Muscle layer of colon (tissue), 2 donors: ENCODE results near the gene BBX.

ENCODE experiments used
- H3K27ac ChIP-seq: one replicate; pipeline ENCODE4 v1.7.0; 2013; ENCODE audit warnings: low read depth, mild to moderate bottlenecking, low read length, moderate library complexity
- H3K27me3 ChIP-seq, 2 donors: one replicate each; pipeline ENCODE4 v1.7.0; 2013; ENCODE audit warnings: low read length in 2 of 2, mild to moderate bottlenecking in 2 of 2; ENCODE audit not compliant: insufficient read depth in 2 of 2, control insufficient read depth in 1 of 2
- H3K36me3 ChIP-seq: one replicate; pipeline ENCODE4 v1.7.0; 2013; ENCODE audit warnings: mild to moderate bottlenecking, low read length; ENCODE audit not compliant: insufficient read depth
- H3K4me1 ChIP-seq: one replicate; pipeline ENCODE4 v1.7.0; 2013; ENCODE audit warnings: mild to moderate bottlenecking, low read length; ENCODE audit not compliant: insufficient read depth
- H3K4me3 ChIP-seq, 2 donors: one replicate each; pipeline ENCODE4 v1.7.0; 2013; ENCODE audit warnings: low read length in 2 of 2, low read depth in 1 of 2, mild to moderate bottlenecking in 1 of 2, moderate library complexity in 1 of 2
- H3K9ac ChIP-seq: one replicate; pipeline ENCODE4 v1.7.0; 2013; ENCODE audit warnings: low read length
- H3K9me3 ChIP-seq: one replicate; pipeline ENCODE4 v1.7.0; 2013; ENCODE audit warnings: mild to moderate bottlenecking, low read length
- donor health status: abdominal sarcoma.
- donor health status: Adenocarcinoma of cecum.

BBX gene

DNA sequence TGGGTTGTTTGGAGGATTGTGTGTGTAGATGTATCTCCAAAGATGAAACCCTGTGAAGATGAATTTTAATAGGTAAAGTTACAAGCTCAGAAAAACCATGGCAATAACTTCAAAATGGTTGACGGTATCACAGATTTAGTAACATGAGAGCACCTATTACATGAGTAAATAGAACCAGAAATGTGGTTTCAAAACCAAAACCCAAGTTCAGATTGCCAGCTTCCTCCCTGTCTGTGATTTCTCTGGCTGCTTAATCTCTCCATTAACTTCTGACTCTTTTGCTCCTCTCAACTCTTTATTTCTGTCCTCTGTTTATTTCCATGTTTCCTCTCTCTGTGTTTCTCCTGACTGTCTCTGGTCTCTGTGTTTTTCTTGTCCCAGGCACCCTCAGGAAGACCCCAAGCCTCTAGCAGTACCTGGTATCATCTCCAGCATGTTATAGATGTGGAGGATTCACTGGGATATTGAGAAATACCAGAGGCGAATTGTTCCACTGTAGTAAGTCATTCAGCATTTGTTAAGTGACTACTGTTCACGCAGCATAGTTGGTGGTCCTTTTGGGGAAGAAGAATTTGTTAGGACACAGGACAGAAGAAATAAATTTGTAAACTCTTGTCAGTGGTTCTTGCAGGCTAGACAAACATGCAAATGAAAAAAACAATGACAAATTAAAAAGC is 138.8 kb downstream of the BBX start:
- Histone ChIP-seq H3K27ac (peak overlapping the region; percentile 16), H3K9me3 (no peaks in the 10 kb centered on the region), H3K4me1 (peaks cover 21% of the 10 kb centered on the region), H3K27me3 (no peaks in the 10 kb centered on the region), H3K9ac (peak overlapping the region; percentile 6), H3K36me3 (no peaks in the 10 kb centered on the region), H3K4me3 (peak overlapping the region in 1 of 2 donors; percentile 35)

DNA sequence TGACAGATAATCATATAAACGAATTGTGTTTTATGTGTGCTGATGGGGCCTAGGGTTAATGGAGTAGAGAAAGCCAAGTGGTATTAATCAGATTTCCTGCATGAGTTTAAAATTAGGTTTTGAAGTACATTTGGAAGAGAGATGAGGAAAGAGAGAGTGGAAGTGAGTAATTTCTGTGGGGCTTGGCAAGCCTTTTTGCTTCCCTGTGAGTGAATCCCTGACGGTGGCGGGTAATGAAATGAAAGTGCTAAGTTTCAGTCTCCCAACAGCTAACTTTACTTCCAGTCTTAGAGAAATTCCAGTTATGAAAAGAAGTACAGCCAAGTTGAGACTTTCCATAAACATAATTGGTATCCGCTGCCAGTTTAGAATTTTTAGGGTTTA is 139.4 kb downstream of the BBX start:
- H3K9ac ChIP-seq, result peak overlapping the region; percentile 6
- peak overlapping the region; percentile 16 for H3K27ac ChIP-seq
- H3K4me3 ChIP-seq, result peak overlapping the region in 1 of 2 donors; percentile 35

DNA sequence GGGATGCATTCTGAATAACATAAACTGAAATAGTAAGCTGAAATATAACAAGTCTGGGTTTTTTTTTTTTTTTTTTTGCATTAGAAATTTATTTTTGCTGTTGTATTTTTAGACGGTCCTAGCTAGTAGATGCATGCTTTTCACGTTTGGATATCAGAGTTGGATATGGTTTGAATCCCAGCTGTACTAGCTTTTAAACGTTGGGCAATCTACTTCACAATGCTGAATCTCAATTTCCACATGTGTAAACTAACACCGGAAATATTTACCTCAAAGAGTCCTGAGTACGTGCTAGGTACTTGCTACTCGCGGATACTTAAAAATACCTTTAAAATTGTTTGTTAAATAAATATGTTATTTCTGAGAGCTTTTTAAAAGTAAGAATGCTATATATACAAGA is 139.8 kb downstream of the BBX start:
- H3K4me3 ChIP-seq, result peak overlapping the region in 1 of 2 donors; percentile 35
- H3K27me3 ChIP-seq, result no peaks in the 10 kb centered on the region
- no peaks in the 10 kb centered on the region for H3K9me3 ChIP-seq
- H3K4me1 ChIP-seq, result peaks cover 20% of the 10 kb centered on the region
- H3K36me3 ChIP-seq, result no peaks in the 10 kb centered on the region
- no peak overlapping the region for H3K27ac ChIP-seq
- H3K9ac ChIP-seq, result no peak overlapping the region

More for the DNA sequence above, 139.4 kb downstream of the BBX start:
- peaks cover 21% of the 10 kb centered on the region for H3K4me1 ChIP-seq
- no peaks in the 10 kb centered on the region for H3K9me3 ChIP-seq
- no peaks in the 10 kb centered on the region for H3K27me3 ChIP-seq
- H3K36me3 ChIP-seq, result no peaks in the 10 kb centered on the region

DNA sequence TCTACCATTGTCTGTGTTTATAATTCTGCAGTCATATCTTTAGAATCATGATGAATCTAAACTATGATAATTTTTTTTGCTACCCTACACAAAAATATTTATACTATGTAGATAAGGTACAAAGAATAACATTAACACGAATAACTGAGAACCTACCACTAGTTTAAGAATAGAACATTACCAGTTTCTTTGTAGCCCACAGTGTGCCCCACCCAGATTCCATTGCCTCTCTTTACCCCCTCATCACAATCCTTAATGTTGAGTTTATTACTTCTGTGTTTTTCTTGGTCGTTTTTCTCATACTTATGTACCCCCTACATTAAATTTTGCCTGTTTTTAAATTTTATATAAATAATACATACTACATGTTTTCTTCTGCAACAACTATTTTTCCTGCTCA is 140.5 kb downstream of the BBX start:
- H3K27ac ChIP-seq, result no peak overlapping the region
- H3K9me3 ChIP-seq, result no peaks in the 10 kb centered on the region

DNA sequence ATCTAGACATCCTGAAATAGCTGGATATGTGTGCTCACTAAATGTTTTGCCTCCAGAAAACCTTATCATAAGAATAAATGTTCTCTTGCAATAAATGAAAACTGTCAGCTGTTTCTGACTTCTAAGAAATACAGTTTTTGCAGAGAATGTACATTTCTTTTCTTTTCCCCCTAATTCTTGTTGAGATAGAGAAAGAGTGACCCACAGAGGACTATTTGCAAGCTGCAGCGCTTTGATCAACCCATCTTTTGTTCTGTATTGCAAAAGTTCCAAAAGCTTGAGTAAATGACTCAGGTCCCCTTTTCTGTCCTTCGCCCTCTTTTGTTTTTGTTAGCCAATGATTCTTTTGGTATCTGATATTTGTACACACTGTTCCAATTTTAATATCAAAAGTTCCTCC is 141.9 kb downstream of the BBX start:
- H3K4me3 ChIP-seq, result no peak overlapping the region
- no peaks in the 10 kb centered on the region for H3K27me3 ChIP-seq
- H3K27ac ChIP-seq, result no peak overlapping the region
- H3K9ac ChIP-seq, result no peak overlapping the region
- H3K4me1 ChIP-seq, result peaks cover 16% of the 10 kb centered on the region
- H3K9me3 ChIP-seq, result no peaks in the 10 kb centered on the region
- H3K36me3 ChIP-seq, result no peaks in the 10 kb centered on the region

More for the DNA sequence above, 140.5 kb downstream of the BBX start:
- Histone ChIP-seq H3K9ac (no peak overlapping the region), H3K4me1 (peaks cover 16% of the 10 kb centered on the region), H3K4me3 (no peak overlapping the region), H3K36me3 (no peaks in the 10 kb centered on the region), H3K27me3 (no peaks in the 10 kb centered on the region)

DNA sequence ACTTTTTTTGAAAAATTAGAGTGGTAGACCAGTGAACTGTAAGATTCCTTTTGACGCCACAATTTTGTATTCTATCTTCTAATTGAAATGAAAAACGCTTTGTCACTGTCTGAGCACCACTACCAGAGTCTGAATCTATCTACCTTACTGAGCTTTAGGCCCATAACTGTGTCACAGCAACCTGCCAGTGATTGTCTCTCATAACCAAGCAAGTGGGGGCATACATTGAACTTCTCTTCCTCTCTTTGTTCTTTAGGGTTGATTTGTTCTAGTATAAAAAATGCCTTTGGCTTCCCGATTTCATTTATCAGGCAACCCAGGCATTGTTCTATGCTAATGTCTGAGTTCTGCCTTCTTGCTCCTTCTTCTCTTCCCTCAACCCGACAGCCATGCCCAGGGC is 142.6 kb downstream of the BBX start:
- Histone ChIP-seq H3K27ac (no peak overlapping the region), H3K9ac (no peak overlapping the region), H3K36me3 (no peaks in the 10 kb centered on the region), H3K9me3 (no peaks in the 10 kb centered on the region), H3K4me1 (peaks cover 15% of the 10 kb centered on the region), H3K27me3 (no peaks in the 10 kb centered on the region), H3K4me3 (no peak overlapping the region)

DNA sequence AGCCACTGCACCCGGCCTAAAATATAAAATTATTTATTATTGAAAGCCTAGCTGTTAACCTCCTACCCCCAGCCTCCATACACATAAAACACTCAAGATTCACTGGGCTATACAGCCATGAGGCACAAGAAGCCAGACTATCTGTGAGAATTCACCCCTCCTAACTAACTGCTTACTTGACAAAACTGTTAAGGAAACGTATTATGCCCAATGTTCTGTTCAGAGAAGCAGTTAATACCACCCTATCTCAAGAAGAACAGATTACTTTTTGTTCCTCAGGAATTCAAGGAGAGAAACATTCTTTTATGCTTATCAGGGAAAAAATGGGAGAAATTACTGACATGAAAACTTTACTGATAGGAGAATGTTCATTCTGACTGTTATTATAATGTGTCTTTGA is 144.1 kb downstream of the BBX start:
- Histone ChIP-seq H3K36me3 (no peaks in the 10 kb centered on the region), H3K27ac (no peak overlapping the region), H3K27me3 (no peaks in the 10 kb centered on the region), H3K4me3 (no peak overlapping the region), H3K4me1 (peaks cover 1% of the 10 kb centered on the region), H3K9me3 (no peaks in the 10 kb centered on the region), H3K9ac (no peak overlapping the region)

DNA sequence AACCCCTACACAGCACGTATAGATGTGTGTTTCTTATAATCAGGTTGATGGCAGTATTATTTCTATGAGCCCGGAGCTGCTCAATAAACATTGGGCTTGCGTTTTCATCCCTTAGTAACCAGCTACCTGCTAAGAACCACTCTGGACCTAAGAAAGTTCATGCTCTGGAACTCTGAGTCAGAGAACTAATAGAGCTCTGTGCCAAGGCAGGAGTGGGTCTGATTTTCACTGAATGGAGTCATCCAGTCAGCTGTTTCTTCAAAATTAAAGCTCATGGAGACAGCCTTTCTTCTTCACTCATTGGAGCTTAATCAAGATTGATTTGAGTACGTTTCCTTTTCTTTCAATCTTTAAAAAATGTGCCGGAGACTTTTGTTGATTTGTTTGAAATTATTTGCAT is 145.7 kb downstream of the BBX start:
- Histone ChIP-seq H3K9ac (no peak overlapping the region), H3K4me1 (no peaks in the 10 kb centered on the region), H3K27ac (no peak overlapping the region), H3K27me3 (no peaks in the 10 kb centered on the region), H3K9me3 (no peaks in the 10 kb centered on the region), H3K4me3 (no peak overlapping the region), H3K36me3 (no peaks in the 10 kb centered on the region)

DNA sequence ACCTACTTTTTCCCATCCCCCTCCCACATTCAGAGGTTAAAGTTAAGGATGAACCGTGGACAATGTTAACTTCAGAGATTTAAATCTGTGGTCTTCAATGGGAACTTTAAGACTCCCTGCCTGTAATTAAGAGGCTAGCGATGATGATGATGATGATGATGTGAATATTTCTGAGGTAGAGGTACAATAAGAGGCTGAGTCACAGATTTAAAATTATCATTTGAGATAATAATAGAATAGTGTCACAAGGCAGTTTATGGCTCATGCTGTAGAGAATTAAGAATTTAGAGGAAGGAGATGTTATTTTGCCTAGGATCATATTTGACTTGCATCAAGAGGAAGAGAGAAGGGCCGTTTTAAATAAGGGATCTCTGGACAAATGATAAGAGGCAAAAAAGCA is 146.2 kb downstream of the BBX start:
- Histone ChIP-seq H3K27ac (no peak overlapping the region), H3K36me3 (no peaks in the 10 kb centered on the region), H3K9me3 (no peaks in the 10 kb centered on the region), H3K27me3 (no peaks in the 10 kb centered on the region), H3K9ac (no peak overlapping the region), H3K4me3 (no peak overlapping the region), H3K4me1 (no peaks in the 10 kb centered on the region)

DNA sequence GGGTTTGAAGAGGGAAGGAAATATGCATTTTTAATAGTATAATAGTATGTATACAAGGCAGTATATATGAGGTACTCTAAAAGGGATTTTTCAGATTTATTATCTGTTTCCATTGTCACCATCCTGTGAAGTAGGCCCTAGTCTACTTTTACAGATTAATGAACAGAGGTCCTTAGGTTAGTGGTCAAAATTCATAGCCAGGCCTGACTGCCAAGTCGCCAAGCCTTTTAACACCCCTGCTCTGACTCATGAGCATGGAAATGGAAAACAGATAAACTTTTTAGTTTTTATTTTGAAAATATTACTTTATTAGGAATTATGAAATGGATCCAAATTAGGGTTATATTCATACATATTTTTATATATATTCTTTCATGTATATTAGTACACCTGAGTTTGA is 146.9 kb downstream of the BBX start:
- H3K9me3 ChIP-seq, result no peaks in the 10 kb centered on the region
- H3K27me3 ChIP-seq, result no peaks in the 10 kb centered on the region
- H3K27ac ChIP-seq, result no peak overlapping the region
- no peak overlapping the region for H3K4me3 ChIP-seq
- H3K36me3 ChIP-seq, result no peaks in the 10 kb centered on the region
- H3K9ac ChIP-seq, result no peak overlapping the region
- H3K4me1 ChIP-seq, result peaks cover 7% of the 10 kb centered on the region

DNA sequence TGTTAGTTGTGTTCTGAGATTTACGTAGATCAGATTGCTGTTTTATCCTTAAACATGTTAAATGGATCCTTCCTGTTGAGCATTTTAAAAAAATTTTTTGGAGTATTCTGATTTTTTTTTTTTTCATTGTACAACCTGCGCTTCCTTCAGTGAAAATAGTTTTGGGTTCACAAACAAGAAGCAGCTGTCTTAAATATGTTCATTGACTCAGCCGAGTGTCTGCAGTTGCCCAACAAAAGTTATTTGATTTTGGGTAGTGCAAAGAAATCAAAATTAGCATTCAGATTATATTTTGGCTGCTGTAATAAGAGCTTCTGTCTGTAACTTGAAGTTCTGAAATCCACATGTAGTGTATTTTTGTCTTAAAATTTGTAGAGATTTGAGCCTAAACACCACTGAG is 148.2 kb downstream of the BBX start:
- Histone ChIP-seq H3K27me3 (no peaks in the 10 kb centered on the region), H3K36me3 (no peaks in the 10 kb centered on the region), H3K9me3 (no peaks in the 10 kb centered on the region), H3K9ac (no peak overlapping the region), H3K4me1 (peaks cover 14% of the 10 kb centered on the region), H3K27ac (no peak overlapping the region), H3K4me3 (no peak overlapping the region)

DNA sequence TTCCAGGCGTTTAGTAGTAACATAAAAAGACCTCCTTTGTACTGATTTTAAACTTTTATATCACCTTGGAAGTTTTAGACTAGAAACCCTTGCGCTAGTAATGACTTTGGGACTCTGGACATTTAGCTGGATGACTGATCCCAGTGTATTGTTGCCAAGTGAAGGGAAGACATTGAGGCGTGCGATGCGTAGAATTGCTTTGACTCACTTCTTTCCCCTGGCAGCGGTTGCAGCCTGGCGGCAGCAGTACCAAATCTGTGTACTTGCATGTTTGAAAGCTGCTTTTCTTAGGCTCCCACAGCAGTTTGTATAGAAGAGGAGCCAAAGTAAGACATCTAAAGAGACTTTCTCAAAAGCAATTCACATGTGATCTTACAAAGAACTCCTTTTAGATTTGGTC is 151.6 kb downstream of the BBX start:
- H3K9ac ChIP-seq, result no peak overlapping the region
- H3K36me3 ChIP-seq, result no peaks in the 10 kb centered on the region
- no peak overlapping the region for H3K27ac ChIP-seq
- no peaks in the 10 kb centered on the region for H3K9me3 ChIP-seq
- H3K4me1 ChIP-seq, result peaks cover 14% of the 10 kb centered on the region
- no peaks in the 10 kb centered on the region for H3K27me3 ChIP-seq
- H3K4me3 ChIP-seq, result no peak overlapping the region
